ENCODE measurements around the gene SCFD2. TPM values are rescaled to one million over a fixed set of nuclear protein-coding genes. Genes with fewer than 3 reads are reported as not detected.
"Not testable (repeated sequence)": the region's sequence is repeated elsewhere in the genome, so short reads cannot be mapped to it uniquely, and the experiment has no call there.

Gene SCFD2
- polyA plus RNA-seq, 1 of the 3 experiments (the other 2 are of a cell fraction), result 14.1 TPM

- no peak for TF ChIP-seq CTCF (IDR thresholded peaks at IDR 0.05)
- TF ChIP-seq TAF1 (IDR thresholded peaks at IDR 0.05; ENCODE audit: borderline replicate concordance, low read depth, low read length), result peak; percentile 56
- TF ChIP-seq CHD2 (IDR thresholded peaks at IDR 0.05; ENCODE audit: low read length, partially characterized antibody), result peak; percentile 39
Observed at GRCh38 chr4:53365486-53366300, at the start of gene SCFD2 (continued).

- H4K20me1 ChIP-seq (ENCODE audit: insufficient read depth); H3K27me3 ChIP-seq (ENCODE audit: insufficient read depth); H3K4me1 ChIP-seq (ENCODE audit: control insufficient read depth in 1 of 2, insufficient read depth in 2 of 2, low read depth in 1 of 2, low read length in 1 of 2); POLR2A ChIA-PET; CTCF ChIA-PET; H3K9me3 ChIP-seq; H3K4me2 ChIP-seq; H3K9ac ChIP-seq; H3K27ac ChIP-seq (ENCODE audit: low read depth in 2 of 2, low read length in 1 of 2); H3K9me2 ChIP-seq; DNase-seq; H3K4me3 ChIP-seq (ENCODE audit: low read depth in 2 of 2, low read length in 1 of 2); H2AFZ ChIP-seq (ENCODE audit: low read depth): not testable (repeated sequence)
- peaks cover 16 to 32% of the 10 kb centered on the region in 2 experiments for H3K36me3 ChIP-seq (replicated peaks in 1 of 2; ENCODE audit: control insufficient read depth in 1 of 2, insufficient read depth in 2 of 2, low read length in 1 of 2)
- 100% methylated on average over 2 of the region's 11 CpGs for WGBS (ENCODE audit: low lambda C conversion rate)
- peaks cover 73% of the 10 kb centered on the region for H3K79me2 ChIP-seq (ENCODE audit: insufficient read depth)
- H3F3A ChIP-seq (replicated peaks; ENCODE audit: insufficient read depth), result peaks cover 22% of the 10 kb centered on the region
Observed at GRCh38 chr4:53409479-53409878, 43.6 kb upstream of the SCFD2 start.

GRCh38 chr4:53380221-53380620 is 14.4 kb upstream of the SCFD2 start:
- no peak overlapping the region; a peak in 1 of 4 replicates for H3K4me3 ChIP-seq (ENCODE audit: low read depth in 2 of 2, low read length in 1 of 2)
- POLR2A ChIA-PET, result no interaction called here
- H3K9me2 ChIP-seq, result no peaks in the 10 kb centered on the region
- CTCF ChIA-PET, result interaction anchor here (0.7 to 3.7 kb wide), 7 partner anchors 11 to 853 kb away, joined by 3 to 14 read pairs (median 4); no protein-coding TSS in a partner anchor
- peaks cover 69% of the 10 kb centered on the region for H3K79me2 ChIP-seq (ENCODE audit: insufficient read depth)
- H3K36me3 ChIP-seq (replicated peaks in 1 of 2; ENCODE audit: control insufficient read depth in 1 of 2, insufficient read depth in 2 of 2, low read length in 1 of 2), result peaks cover 34 to 38% of the 10 kb centered on the region in 2 experiments
- WGBS (ENCODE audit: low lambda C conversion rate), result 98% methylated on average over 4 of the region's 4 CpGs
- no peaks in the 10 kb centered on the region for H3K27me3 ChIP-seq (ENCODE audit: insufficient read depth)
- H2AFZ ChIP-seq (ENCODE audit: low read depth), result no peak overlapping the region
- H3K4me2 ChIP-seq, result peak overlapping the region; percentile 83; the same call in 1 of the 2 replicates
- H3K27ac ChIP-seq (ENCODE audit: low read depth in 2 of 2, low read length in 1 of 2), result no peak overlapping the region
- H4K20me1 ChIP-seq (ENCODE audit: insufficient read depth), result peaks cover 18% of the 10 kb centered on the region
- no peaks in the 10 kb centered on the region for H3F3A ChIP-seq (replicated peaks; ENCODE audit: insufficient read depth)
- H3K9me3 ChIP-seq, result no peaks in the 10 kb centered on the region
- no peak for TF ChIP-seq TCF12 (IDR thresholded peaks at IDR 0.05)
- TF ChIP-seq FOSL2 (IDR thresholded peaks at IDR 0.05; ENCODE audit: borderline replicate concordance, low read depth), result no peak
- TF ChIP-seq CTCF (IDR thresholded peaks at IDR 0.05), result no peak
- TF ChIP-seq GABPA (IDR thresholded peaks at IDR 0.05; ENCODE audit: low read depth), result no peak
- TF ChIP-seq MAX (IDR thresholded peaks at IDR 0.05; ENCODE audit: low read depth), result no peak
- TF ChIP-seq NFIC (IDR thresholded peaks at IDR 0.05; ENCODE audit: borderline replicate concordance), result no peak
- no peak for TF ChIP-seq SMC3 (IDR thresholded peaks at IDR 0.05; ENCODE audit: low read depth, low read length)
- TF ChIP-seq USF2 (IDR thresholded peaks at IDR 0.05; ENCODE audit: borderline replicate concordance, low read depth, low read length), result no peak
- no peak for TF ChIP-seq YY1 (IDR thresholded peaks at IDR 0.05; ENCODE audit: low read depth)
- no peak for TF ChIP-seq PBX3 (IDR thresholded peaks at IDR 0.05)
- TF ChIP-seq EZH2phosphoT487 (IDR thresholded peaks at IDR 0.05; ENCODE audit: borderline replicate concordance, low read depth), result no peak
- no peak for TF ChIP-seq NRF1 (IDR thresholded peaks at IDR 0.05; ENCODE audit: low read depth, low read length)
- TF ChIP-seq USF1 (IDR thresholded peaks at IDR 0.05; ENCODE audit: borderline replicate concordance, low read depth), result no peak
- no peak for TF ChIP-seq GATA2 (CRISPR knock-in tag; IDR thresholded peaks at IDR 0.05)
- TF ChIP-seq RXRA (IDR thresholded peaks at IDR 0.05; ENCODE audit: borderline replicate concordance, low read depth), result no peak
- DNase-seq, result no peak
- H3K9ac ChIP-seq, result no peak overlapping the region
- H3K4me1 ChIP-seq (ENCODE audit: control insufficient read depth in 1 of 2, insufficient read depth in 2 of 2, low read depth in 1 of 2, low read length in 1 of 2), result peaks cover 8 to 12% of the 10 kb centered on the region in 2 experiments; a peak in 3 of 4 replicates
